ENCODE measurements around the gene CNTNAP5.

Gene CNTNAP5

DNA sequence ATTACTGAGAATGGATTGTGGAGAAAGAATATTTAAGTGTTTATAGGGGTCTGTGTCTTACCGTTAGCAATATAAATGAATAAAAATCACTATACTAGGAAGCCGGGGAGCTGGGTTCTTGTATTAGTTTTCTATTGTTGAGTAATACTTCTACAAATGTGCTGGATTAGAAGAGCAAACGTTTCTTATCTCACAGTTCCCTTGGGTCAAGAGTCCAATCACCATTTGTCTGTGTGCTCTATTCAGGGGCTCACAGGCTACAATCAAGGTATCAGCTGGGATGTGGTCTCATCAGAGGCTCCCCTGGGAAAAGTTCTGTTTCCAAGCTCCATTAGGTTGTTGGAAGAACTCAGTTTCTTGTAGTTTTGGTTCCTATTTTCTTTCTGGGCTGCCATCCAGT lies 790.9 kb downstream of the CNTNAP5 start:
- no peak for DNase-seq (ENCODE audit: low spot score)

DNA sequence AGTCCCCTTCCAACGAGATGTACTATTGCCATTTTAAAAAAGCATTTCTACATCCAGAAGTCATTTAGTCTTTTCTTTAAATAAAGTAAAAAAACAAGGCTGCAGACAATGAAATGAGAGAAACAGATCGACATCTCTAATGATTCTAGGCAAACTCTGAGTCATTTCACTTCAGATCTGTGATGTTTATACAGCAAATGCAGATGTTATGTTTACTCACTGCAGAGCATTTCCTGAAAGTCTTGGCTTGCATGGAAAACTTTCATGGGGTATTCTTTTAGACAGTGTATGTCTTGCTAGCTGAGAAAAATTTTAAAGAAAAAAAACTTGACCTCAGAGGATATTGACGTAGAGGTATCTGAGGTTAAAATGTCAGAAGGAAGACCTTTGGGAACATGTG lies 797.4 kb downstream of the CNTNAP5 start:
- DNase-seq (ENCODE audit: low spot score), result no peak

DNA sequence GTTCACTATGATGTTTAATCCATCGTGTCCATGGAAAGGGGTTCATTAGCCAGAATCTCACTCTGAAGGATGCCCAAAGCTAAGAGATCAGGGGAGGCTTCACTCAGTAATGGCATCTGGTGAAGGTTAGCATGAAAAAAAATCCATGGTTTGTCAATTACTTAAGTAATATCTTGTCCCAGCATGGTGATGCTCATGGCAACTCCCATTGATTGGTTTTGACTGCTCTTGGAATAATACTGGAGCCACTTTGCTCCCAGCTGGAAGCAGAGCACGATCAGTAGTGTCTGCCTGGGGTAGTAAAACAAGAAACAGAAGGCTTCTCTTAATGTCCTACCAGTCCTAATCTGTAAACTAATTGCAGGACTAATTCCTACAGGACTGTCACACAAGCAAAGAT lies 799.4 kb downstream of the CNTNAP5 start:
- no peak for DNase-seq (ENCODE audit: low spot score)

DNA sequence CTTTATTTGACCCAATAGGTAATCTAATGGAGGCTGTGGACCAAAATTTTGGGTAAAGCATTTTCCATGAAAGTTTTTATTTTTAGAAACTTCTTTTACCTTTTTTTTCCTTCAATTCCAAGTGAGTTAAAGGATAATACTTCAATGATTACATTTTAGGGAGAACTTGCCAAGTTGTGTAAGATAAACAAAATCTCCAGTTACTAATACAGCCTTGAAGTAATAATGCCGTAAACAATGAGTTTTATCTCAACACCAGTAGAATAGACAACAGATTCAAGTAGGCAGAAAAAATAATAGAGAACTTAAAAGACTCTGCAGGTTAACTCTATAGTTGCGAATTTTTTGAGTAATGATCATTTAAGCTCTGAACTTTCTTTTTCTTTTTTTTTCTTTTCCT lies 807.4 kb downstream of the CNTNAP5 start:
- no peak for DNase-seq (ENCODE audit: low spot score)

DNA sequence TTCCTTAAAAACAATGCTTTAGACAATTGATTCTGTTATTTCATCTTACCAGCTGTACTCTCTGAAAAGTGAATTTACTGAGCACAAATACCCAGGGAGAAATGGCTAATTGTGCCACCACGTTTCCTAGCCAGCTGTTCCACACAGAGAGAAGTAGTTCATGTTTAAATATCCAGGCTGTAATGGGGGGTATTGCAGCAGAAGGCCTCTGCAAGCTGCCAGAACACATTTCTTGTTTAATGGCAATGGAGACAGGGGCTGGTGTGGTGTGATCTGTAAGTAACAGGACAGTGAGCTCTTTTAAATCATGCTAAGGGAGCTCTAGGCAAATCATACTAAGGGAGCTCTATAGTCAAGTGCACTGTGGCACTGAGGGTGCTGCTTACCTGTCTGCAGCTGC lies 809.2 kb downstream of the CNTNAP5 start:
- no peak for DNase-seq (ENCODE audit: low spot score)

DNA sequence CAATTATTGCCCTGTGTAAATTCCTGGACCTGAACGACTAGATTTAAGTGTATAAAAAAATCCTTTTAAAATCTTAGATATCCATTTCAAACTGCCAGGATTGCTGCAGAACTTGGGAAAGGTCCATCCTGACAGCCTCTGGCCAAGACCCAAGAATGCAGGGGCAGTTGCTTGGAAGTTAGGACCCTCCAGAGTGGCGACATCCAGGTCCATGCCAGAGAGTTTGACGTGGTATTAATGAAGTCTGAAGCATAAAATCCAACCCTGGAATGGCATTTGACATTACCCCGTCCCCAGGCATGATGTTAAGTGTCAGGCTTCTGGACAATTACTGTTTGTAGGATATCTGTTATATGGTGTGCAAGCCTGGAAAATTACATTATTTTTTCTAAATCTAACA lies 810.2 kb downstream of the CNTNAP5 start:
- DNase-seq (ENCODE audit: low spot score), result no peak

DNA sequence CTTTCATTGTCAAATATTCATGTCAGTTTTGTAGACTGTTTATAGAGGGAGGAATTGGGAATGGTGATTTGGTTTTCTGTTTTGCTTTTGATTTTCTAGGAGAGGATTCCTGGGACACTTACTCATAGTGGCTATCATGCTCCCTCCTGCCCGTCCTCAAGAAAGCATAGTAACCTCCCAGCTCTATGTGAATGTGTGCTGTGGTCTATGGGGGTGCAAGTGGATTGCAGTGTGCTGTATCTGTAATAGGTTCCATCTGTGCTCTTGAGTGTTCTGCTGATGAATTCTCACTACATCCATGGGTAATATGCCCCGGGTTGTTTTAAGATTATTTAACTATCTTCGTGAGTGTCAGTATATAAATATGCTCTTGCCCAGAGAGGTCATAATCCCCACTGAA lies 811.3 kb downstream of the CNTNAP5 start:
- DNase-seq (ENCODE audit: low spot score), result no peak

DNA sequence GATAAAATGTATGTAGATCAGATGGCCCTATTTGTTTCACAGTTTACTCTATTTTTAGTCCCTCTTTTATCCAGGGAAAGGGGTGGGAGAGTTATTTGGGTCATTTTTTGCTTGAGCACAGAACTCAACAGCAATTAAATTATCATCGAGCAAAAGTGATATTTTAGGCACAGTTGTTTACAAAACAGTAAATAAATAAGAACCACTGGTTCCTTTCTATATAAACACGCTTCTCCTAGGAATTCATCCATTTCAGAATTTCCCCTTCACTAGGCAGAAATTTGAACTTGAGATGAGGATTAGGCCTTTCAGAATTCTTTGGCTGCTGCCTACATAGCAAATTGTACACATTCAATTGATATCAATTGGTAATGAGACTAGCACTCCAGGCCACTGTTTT lies 812.4 kb downstream of the CNTNAP5 start:
- DNase-seq (ENCODE audit: low spot score), result no peak

DNA sequence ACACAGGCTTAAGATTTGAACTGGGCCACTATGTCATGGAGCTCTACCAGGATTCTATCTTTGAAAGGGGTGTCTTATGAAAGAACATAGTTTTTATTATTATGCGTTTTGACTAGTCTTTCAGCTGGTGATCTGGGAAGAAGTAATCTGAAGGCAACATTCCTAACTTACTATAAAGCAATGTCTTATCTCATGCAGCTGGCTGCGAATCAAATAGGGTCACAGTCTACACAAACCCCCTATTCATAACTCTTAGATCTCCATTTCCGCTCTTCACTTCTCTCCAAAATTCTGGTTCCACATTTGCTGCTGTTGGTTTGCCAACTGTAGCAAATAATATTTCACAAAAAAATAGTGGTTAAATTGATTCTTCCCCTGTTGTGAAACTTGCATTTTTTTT lies 813.3 kb downstream of the CNTNAP5 start:
- DNase-seq (ENCODE audit: low spot score), result no peak

DNA sequence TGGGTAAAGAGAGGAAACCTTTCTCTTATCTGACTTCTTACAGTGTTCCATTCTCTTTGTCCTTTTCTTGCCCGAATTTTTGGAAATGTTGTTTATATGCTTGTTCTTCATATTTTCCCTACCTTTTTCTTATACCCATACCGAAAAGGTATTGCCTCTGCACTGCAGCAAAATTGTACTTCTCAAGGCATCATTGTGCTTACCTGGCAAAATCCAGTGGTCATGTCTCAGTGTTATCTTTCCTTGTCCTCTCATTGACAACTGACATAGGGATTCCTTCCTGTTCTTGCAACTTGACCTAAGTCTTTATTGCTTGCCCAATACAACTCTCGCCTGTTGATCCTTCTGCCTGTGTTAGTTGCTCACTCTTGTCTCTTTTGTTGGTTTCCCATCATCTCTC lies 842.2 kb downstream of the CNTNAP5 start:
- DNase-seq (ENCODE audit: low spot score), result no peak

DNA sequence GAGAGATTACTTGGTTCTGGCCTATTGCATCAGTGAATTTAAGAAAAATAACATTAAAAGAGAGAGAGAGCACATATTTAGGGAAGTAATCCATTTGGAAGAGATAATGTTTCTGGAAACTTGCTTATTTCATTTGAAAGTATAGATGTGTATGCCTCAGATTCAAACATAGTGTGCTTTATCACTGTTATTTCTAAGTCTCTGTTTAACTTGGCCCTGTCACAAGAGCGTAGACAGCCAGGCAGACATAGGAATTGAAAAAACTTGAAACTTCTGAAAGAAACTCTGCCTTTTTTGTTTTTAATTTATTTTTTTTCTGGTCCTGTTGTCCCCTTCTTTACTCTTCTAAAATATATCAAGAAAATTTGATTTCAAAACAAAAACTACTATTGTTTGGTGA lies 849.1 kb downstream of the CNTNAP5 start:
- no peak for DNase-seq (ENCODE audit: low spot score)

DNA sequence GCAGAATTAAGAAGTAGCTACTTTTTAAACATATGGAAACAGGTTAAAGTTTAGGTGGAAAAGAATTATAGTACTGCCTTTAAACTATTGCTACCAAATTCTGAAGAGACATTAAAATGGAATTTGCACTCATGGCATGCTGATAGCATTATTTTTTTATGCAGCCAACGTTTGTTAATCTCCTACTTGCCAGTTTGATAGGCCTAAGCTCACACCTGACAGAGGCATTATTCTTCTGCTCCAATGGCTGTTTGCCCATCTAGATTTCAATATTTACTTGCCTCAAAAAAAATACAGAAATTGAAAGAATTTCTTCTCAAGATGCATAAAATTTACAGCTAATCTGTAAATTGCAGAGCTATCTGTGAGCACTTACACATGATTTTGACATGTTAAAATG lies 849.6 kb downstream of the CNTNAP5 start:
- no peak for DNase-seq (ENCODE audit: low spot score)

DNA sequence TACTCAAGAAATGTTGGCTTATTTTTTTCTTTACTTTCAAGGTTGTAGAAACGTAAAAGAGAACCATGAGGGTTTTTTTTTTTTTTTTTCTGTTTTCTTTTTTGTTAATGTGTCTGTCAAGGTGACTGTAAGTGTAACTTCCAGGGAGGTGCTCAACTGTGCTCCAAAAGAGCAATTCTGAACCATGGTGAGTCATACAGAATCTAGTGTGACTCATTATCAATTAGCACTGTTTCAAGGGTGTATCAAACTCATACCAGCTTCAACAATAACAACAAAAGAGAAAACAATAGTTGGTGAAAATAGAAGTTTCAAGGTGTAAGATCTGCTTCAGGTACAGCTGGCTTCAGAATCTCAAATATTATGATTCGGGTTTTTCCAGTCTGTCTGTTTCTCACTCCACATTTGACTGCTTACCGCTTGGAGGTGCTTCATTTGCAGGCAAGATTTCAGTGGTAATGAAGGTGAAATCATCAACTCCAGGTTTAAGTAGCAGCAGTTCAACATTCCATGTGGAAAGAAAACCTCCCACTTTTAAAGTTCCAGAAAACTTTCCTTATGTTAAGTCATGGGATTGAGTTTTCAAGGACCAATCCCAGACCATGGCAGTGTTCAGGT lies 850.6 kb downstream of the CNTNAP5 start:
- DNase-seq (ENCODE audit: low spot score), result no peak

DNA sequence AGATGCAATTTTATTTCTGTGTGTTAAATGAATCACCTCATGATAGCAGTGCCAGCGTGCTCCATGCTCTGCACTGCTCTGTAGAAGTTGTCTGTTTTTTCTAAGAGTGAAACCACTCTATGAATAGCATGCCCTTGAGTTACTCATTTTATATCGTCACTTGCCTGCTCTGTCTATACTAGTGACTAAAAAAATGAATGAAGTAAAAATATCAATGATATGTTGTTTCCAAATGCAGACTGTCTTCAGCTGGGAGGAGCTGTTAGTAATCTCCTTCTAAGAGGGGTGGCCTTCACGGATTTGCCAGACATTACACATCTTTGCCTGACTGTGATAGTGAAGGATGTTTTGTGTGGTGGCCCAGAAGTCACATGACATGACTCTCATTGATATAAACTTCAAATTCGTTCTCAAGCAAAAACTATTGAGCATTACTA lies 852.1 kb downstream of the CNTNAP5 start:
- no peak for DNase-seq (ENCODE audit: low spot score)

DNA sequence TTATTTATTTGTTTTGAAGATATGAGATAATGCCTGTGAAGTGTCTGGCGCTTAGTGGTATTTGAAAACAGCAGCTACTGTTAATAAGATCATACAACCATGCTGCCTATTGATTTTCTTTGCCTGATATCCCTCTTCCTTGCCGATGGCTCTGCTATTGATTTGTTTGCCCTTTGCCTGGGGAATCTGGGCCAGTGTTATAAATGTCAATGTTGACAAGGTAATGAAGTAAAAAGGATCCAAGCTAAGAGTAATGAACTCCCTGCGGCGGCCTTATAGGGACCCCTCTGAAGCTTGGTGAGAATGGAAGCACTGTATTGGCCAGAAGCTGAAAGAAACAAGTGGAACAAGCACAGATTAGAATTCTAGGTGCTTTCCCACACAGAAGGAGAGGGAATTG lies 854.6 kb downstream of the CNTNAP5 start:
- DNase-seq (ENCODE audit: low spot score), result no peak

DNA sequence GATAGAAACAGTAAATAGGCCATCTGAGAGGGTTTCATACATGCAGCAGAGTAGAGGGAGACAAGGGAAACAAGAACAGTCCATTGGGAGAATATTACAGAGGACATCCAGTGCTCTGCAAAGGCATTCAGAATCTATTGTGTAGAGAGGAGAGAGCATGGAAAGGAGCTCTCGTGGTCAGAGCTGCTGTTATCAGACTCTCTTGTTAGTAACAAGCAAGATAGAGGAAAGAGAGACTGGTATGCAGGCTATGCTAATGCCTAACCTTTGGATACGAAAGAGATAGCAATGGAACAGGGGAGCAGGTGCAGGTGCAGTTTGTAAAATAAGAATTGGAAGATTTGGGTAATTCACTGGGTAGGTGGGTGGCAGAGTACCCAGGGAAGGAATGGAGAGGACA lies 855.9 kb downstream of the CNTNAP5 start:
- no peak for DNase-seq (ENCODE audit: low spot score)

DNA sequence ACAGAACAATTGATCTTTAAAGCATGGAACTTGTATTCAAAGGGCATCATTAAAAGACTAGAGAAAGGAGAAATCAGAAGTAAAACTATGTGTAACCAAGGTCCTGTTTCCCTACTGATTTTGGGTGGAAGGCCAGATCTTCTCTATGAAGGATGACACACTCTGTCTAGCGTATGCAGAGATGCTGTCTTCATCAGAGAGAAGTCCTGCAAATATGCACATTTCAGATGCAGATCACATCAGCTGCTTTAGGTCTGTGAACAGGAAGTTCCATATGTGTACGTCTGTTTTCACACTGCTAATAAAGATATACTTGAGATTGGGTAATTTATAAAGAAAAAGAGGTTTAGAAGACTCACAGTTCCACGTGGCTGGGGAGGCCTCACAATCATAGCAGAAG lies 857.3 kb downstream of the CNTNAP5 start:
- no peak for DNase-seq (ENCODE audit: low spot score)

DNA sequence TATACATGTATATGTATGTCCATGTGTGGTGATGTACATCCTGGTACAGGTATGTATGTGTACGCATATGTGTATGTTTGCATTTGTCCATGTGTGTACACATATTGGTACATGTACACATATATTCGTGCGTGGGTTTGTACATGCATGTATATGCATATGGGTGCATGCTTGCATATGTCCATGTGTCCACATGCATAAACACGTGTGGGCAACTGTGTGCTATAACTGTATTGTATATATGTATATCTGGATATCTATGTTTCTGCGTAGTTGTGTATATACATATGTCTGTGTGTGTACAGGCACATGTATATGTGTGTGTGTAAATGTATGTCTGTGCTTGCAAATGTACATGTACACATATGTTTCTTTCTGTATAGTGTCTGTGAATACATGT lies 858.5 kb downstream of the CNTNAP5 start:
- no peak for DNase-seq (ENCODE audit: low spot score)

DNA sequence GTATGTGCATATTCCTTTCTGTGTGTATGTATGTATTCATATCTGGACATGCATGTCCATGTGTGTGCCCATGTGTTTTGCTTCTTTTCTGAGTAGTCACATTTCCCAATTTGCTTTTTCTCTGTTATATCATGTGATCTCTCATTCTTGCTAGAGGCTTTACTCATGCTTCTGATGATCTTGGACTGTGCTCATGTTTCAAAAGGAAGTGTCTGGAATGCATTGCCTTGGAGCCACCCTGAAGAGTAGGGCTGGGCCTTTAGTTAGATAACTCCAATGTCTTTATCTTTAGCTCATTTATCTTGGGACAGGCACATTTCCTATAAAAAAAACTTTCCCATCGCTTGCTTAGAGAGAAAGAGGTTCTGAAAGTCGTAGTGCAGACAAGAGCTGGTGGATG lies 859.2 kb downstream of the CNTNAP5 start:
- DNase-seq (ENCODE audit: low spot score), result no peak

DNA sequence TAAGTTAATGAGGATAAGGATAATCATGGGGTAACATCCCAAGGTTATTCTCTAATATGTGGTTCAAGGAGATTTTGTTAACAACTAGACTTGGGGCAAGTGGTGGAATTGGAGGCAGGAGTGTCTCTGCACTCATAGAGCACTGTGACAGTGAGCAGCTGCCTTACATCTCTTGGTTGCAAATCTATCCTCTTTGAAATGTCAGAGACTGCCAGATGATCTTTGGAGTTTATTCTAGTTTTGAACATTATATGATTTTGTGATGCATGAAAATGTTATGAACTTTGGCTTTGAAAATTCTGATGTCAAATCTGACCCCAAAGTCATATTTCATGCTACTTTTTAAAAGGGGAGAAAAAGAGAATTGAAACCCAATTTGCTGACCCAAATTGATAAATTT lies 861.1 kb downstream of the CNTNAP5 start:
- DNase-seq (ENCODE audit: low spot score), result no peak

DNA sequence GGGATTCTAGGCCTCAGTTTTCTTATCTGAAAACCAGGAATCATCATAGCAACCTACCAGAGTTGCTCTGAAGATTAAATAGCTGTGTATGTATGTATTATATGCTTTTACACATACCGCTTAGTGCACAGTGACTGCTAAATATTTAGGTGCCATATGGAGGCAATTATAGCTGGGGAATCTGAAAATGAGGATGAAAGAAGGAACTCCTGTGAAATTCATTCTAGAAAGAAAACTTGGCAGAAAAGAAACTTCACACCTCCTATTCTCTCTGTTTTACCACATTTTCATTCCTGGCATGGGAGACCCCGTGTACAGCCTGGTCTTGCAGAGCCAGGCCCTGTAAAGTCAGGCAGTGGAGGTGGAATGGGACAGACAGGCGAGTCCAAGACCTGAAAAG lies 862.4 kb downstream of the CNTNAP5 start:
- no peak for DNase-seq (ENCODE audit: low spot score)

DNA sequence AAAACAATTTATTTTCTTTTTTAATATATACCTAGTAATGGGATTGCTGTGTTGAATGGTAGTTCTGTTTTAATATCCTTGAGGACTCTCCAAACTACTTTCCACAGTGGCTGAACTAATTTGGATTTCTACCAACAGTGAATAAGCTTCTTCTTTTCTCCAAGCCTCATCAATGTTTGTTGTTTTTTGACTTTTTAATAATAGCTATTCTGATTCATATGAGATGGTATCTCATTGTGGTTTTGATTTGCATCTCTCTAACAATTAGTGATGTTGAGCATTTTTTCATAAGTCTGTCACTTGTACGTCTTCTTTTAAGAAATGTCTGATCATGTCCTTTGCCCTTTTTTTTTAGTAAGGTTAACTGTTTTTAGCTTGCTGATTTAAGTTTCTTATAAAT lies 863.3 kb downstream of the CNTNAP5 start:
- no peak for DNase-seq (ENCODE audit: low spot score)

DNA sequence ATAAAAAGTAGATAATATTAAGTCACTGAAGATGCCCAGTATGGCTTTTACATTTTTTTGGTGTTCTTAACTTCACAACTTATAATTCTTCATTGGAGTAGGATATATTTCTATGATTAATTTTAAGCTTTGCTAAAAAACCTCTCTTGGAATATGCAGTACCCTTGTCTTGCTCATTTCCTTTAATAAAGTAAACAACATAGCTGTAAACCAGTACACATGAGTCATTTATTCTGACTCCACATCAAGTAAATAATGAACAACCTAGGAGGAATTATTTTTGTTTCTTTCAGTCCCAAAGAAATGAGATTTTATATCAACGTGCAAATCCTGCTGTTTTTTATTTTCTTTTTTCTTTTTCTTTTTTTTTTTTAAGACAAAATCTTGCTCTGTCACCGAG lies 869.1 kb downstream of the CNTNAP5 start:
- DNase-seq (ENCODE audit: low spot score), result no peak

DNA sequence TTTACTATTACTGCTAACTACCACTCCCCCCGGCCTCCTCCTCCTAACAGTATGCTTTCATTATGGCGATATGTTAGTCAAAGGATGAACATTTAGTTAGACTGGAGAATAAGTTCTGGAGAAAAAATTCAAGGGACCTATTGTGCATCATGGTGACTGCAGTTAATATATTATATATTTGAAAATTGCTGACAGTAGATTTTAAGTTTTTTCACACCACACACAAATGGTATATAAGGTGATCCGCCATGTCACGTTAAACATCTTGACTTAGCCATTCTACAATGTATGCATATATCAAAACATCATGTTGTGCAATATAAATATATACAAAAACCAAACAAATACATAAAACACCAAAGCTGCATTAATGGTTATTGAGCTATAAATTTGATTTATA lies 873.7 kb downstream of the CNTNAP5 start:
- DNase-seq (ENCODE audit: low spot score), result no peak

DNA sequence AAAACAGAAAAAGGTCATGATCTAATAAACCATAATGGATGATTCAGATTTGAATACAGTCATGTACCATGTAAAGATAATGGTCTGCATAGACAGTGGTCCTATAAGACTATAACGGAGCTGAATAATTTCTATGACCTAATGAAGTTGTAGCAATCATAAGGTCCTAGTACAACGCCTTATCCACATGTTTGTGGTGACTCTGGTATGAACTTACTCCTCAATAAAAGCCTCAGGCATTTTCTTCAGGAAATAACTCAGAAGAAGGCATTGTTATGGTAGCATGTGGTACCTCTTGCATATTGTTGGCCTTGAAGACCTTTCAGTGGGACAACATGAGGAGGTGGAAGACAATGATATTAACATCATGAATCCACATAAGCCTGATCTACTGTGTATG lies 883.3 kb downstream of the CNTNAP5 start:
- DNase-seq (ENCODE audit: low spot score), result no peak
